HG02852 (cell line): ENCODE data around the gene MANF.
"Not testable (repeated sequence)": the region's sequence is repeated elsewhere in the genome, so short reads cannot be mapped to it uniquely, and the experiment has no call there.

Source experiments
- ATAC-seq: cut with Tn5 transposase; IDR thresholded peaks from one replicate; pipeline ENCODE4 v1.9.1; 2021; ENCODE audit warnings: mild to moderate bottlenecking, moderate library complexity; ENCODE audit not compliant: unreplicated experiment

Gene MANF

DNA sequence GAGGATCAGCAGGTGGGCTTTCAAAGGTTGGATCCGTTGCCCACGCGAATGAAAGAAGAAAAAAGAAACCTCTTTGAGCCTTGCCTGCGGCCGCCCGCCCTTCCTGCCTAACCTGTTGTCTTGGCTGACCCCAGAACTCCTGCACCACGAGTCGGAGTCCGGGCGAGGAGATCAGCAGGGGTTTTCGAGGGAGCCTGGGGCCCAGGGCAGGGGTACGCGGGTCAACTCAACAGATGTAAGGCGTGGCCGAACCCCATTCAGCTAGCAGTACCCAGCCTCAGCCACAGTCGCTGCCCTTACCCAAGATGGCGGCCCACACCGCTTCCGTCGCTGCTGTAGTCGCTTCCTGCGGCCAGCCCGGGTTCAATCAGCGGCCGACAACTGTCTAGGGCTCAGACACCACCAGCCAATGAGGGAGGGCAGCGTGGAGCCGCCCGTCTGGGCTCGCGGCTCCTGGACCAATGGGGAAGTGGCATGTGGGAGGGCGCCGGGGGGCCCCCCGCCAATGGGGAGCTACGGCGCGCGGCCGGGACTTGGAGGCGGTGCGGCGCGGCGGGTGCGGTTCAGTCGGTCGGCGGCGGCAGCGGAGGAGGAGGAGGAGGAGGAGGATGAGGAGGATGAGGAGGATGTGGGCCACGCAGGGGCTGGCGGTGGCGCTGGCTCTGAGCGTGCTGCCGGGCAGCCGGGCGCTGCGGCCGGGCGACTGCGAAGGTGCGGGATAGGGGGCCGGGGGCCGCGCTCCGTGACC lies at the start of gene MANF:
Gene MANF, plus strand, starts transcription at position 566 of the 748 bp plus-strand sequence. Its CDS starts 52 bp downstream, at position 618.
- peak; percentile 95 for ATAC-seq

DNA sequence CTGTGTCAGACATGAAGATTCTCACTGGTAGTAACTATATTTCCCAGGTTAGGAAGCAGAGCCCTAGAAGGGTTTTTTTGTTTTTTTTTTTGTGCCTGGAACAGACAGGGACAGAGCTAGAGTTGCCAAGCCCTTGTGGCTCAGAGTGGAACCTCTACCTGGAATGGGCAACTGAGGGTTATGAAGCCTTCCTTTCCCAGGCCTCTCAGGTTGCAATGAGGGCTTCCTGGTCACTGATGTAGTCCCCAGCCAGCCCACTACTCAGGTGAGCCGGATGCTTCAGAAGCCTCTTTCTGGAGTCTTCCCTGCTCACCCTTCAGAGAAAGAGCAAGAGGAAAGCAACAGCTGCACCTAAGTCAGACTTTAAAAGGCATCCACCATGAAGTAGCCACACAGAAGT lies 48.8 kb upstream of the MANF start:
- ATAC-seq: no peak

DNA sequence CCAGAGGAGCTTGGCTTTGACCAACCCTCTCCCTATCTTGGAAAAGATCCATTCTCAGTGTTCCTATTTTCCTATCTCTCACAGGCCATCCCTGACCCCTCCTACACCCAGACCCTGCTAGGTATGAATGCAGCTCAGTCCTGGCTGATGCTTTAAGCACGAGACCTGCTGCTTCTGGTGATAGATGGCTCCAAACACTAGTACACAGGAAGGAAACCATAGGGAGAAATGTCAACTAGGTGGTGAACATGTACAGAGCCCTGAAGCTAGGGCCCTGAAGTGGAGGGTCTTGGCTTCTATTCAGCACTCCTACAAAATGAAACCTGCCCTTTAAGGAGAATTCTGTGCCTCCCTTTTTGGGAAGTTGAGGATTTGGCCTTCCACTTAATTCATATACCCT lies 47.4 kb upstream of the MANF start:
- ATAC-seq: no peak

DNA sequence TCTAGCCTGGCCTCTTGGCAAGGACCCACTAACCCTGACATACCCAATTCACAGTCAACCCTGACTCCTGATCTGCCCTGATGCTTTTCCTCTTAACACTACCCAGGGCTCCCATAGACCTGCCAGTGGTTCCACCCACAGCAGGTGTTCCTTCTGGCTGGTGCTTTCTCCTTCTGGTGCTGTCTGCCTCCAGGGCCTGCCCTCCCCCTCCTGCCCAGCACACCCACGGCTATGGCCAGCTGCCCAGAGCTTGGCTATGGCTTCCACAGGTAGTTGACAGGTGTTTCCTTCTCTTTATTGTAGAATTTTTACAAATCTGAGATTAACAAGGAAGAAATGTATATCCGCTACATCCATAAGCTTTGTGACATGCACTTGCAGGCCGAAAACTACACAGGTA lies 46.5 kb upstream of the MANF start:
- ATAC-seq: no peak

DNA sequence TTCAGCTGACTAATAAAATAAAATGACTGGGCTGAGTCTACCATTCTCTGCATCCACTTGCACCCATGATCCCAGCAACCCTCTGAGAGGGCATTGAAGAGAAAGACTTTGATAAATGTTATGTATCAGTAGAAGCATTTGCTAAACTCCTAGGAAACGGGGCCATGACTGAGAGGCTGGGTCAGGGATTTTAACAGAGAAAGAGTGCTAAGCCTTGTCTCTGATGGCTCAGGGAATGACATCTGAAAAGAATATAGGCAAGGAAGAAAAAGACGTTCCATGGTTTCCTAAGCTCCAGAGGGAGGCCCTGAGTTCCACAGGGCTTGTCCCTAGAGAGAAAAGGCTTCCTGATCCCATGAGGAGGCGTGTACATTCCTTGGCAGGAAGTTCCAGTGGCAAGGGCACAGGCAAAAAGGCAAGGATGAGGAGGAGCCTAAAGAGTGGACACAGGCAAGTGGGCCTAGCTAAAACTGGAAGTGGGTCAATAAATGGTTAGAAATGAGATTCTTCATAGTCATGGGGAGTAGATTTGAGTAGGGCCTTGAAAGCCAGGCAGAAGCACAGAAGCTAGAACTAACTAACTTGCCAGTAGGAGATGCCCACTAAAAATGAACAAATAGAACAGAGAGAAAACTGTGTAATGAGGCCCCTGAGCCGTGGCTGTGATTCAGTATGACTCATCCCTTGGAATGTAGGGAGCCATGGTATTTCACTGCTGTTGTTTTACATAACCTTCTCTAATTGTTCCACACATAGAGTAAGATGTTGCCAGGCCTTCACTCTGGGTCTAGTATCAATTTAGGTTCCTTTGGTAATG lies 44.9 kb upstream of the MANF start:
- no peak for ATAC-seq

DNA sequence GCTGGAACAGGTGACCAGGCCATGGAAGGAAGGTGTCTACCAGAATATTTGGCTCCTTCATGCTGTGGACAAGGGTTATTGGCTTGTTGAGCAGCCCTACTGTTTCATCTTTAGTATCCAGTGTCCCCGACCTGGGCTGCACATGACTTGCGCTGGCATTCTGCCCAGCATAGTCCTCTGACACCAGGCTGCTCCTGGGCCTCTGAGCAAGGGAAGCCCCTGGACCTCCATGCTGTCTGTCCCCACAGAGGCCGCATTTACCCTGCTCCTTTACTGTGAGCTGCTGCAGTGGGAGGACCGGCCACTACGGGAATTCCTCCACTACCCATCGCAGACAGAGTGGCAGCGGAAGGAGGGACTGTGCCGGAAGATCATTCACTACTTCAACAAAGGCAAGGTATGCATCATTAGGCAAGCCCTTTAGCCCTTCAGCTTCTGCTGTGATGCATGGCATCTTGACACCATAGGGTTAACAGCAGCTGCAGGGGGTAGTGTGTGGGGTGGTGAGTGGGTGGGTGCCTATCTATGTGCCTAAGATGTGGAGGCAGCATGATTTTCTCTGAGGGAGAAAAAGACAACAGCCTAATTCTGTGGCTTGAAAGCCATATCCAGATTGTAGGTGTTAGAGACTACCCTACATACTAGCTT lies 44.0 kb upstream of the MANF start:
- no peak for ATAC-seq

DNA sequence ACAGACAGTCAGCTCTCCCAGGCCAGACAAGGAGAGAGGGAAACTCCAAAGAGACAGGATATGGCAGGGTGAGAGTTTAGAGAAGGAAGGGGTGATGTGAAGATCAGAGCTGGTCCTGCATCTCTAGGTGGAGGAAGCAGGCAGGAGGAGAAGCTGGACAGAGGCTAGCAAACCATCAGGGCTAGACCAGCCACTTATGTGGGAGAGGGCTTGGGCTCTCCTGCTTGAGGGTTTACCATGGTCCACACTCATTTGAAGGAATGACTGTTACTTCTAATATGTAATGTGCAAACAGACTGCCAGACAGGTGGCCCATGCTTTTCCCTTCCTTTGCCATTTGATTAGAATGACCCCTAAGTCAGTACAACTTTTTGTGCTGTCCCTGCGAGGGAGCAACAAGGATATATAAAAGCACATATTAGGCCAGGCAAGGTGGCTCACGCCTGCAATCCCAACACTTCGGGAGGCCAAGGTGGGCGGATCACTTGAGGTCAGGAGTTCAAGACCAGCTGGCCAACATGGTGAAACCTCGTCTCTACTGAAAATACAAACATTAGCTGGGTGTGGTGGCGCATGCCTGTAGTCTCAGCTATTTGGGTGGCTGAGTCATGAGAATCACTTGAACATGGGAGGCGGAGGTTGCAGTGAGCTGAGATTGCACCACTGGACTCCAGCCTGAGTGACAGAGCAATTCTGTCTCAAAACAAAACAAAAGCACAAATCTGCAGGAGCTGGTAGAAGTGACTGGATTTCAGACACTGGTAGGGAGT lies 41.0 kb upstream of the MANF start:
- no peak for ATAC-seq

DNA sequence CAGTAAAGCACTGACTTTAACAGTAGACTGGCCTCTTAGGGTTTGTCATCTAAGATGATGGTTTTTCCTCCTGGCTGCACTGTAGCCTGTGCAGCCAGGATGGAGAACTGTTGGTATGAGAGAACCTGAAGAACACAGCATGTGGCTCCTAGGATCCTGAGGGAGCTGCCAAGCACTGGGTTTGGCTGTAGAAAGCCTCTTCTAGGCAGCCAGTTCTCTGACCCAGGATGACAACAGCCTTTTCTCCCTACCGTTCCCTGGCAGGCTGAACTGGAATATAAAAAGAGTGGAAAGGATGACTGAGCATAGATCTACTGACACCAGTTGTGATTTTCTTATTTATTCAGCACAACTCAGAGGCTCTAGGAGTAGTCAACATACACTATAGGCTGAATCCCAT lies 34.3 kb upstream of the MANF start:
- no peak for ATAC-seq

DNA sequence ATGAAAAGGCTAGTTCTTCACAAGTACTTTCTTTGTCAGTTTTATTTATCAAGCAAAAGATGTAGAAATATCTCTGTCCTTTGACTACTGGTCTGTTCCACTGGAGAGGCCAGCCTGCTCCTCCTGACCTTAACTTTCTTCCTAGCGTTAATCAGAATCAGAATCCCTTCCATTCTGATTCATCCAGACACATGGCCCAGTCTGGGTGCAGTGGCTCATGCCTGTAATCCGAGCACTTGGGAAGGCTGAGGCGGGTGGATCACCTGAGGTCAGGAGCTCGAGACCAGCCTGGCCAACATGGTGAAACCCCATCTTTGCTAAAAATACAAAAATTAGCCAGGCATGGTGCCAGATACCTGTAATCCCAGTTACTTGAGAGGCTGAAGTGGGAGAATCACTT lies 32.0 kb upstream of the MANF start:
- no peak for ATAC-seq

DNA sequence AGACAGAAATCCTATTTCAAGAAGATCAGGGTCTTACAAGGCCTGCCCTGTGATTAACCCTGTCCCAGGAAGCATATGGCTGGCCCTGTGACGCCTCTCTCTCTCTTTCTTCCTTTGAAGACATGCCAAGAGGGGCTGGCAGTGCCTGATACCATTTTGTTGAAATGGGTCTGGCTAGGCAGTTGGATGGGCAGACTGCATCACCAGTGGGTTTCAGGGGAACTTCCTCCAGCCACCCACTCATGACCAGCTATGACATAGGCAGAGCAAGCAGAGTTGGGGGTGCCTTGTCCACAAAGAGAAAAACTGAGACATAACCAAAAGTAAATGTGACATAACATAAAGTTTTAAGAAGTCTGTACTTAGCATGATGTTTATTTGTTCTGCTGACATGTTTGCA lies 31.4 kb upstream of the MANF start:
- ATAC-seq: no peak

DNA sequence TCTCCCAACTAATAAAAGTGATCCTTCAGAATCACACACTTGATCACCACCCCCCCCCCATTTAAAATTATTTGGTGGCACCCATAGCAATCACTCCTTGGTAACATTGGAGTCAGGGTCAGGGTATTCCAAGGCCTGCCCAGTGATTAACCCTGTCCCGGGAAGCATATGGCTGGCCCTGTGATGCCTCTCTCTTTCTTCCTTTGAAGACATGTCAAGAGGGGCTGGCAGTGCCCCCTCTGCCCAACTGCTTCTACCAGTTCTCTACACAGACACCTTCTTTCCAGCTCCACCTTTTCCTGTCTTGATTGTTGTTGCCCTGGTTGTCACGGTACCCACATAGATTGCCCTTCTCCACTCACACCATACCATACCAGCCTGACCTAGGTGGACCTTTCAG lies 30.9 kb upstream of the MANF start:
- ATAC-seq: no peak

DNA sequence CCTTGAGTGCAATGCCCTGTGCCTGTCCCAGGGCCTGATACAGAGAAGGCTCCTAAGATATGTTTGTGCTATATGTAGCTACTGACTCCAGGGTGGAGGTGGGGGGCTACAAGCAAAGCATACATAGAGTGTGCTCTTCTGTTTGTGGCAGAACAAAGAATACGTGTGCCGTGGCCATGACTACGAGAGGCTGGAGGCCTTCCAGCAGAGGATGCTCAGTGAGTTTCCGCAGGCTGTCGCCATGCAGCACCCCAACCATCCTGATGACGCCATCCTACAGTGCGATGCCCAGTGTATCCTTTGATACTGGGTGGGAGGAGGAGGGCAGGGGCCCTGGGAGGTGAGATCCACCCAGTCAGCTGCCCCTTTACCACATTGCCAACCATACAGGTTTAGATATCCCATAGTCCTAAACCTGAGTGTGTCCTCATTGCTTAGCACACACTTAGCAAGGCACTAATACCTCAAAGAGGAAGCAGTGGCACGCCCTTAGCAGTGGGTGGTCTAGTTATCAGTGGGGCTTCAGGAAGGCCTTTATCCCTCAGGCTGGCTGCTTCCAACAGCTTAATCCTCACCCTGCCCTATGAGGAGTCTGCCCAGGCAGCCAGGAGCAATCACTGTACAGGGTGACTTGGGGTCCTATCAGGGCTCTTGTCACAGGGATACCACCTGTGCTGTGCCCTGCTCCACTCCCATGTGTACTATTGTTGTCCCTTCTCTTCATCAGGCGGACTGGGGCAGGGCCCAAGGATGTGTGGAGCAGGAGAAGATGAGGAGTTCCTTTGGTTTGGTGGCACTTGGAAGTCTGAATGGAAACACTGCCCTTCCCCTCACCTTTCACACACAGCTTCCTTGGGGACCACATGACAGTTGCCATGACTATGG lies 30.1 kb upstream of the MANF start:
- ATAC-seq: no peak

DNA sequence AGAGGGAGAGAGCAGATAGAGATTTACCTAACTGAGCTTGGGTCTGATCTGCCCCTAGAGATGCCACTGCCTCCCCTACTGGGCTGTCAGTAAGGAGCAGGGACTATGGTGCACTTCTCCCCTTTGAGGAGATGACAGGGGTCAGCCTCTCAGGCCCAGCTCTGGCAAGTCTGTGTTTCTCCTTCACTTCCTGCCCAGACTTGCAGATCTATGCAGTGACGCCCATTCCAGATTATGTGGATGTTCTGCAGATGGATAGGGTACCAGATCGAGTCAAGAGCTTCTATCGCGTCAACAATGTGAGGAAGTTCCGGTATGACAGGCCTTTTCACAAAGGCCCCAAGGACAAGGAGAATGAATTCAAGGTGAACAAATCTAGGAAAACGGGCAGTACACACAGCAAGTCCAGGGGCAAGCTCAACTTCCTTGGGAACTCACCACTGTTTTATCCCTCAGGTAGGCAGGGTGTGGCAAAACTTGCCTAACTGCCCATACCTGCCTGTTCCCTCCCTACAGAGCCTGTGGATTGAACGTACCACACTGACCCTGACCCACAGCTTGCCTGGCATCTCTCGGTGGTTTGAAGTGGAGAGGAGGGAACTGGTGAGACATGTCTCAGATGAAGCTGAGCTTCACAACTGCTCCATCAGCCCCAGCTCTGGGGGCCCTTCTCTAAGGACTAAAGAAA lies 29.1 kb upstream of the MANF start:
- ATAC-seq: no peak

DNA sequence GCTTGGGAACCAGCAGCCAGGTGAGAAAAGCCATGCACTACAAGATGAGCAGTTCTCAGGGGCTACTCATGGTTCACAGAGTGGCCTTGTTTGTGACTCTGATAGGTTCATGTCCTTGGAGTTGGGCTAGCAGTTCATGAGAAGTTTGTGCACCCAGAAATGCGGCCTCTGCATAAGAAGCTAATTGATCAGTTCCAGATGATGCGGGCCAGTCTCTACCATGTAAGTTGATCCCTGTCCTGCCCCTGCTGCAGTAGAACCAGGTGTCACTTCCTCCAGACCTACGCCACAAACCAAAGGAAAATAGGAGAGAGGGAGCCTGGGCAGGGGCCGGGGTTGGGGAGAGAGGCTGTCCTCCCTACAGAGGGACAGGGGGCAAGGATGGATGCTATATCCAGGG lies 27.2 kb upstream of the MANF start:
- no peak for ATAC-seq

DNA sequence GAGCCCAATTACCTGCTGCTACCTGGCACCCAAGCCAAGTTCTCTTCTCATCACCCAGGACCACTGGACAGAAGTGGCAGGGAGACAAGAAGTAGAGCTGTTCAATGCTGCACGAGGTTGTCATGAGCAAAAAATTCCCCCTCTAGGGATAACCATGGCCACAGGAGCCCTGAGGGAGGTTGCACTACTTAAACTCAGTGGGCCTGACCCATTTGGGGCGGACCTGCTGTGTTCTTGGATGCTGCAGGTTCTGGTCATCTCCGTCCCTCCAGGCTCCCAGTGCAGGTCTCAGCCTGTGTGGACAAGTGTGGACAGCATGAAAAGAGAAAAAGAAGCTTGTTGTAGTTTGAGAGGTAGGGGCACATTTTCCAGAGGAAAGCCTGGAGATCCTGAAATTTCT lies 26.1 kb upstream of the MANF start:
- ATAC-seq: no peak

DNA sequence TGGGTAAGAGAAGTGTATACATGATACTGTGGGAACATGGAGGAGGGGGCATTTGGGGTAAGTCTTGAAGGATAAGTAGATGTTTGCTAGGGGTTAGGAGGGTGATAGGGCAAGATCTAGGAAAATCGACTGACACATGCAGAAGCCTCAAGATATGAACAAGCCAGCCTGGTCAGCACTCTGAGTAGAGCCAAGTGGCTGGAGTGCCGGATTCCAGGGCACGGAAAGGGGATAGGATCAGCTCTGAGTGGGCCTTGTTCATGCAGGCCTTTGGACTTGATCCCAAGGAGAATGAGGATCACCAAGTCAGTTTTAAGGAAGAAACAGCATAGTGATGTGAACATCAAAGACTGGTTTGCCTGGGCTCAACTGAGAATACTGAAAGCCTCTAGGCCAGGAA lies 24.3 kb upstream of the MANF start:
- no peak for ATAC-seq

DNA sequence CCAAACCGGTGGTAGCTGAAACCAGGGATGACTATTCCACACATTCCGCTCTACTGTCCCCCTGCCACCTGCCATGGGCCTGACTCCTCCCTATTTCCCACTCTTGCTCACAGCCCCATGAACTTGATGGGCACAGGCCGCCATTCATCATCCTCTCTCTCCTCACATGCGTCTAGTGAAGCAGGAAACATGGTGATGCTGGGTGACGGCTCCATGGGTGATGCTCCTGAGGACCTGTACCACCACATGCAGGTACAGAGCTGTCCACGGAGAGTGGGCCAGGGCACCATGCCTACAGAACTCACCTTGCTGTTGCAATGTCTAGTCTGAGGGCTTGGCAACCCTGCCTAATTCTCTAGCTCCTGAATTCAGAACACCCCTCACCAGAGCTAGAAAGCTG lies 23.3 kb upstream of the MANF start:
- ATAC-seq: no peak

DNA sequence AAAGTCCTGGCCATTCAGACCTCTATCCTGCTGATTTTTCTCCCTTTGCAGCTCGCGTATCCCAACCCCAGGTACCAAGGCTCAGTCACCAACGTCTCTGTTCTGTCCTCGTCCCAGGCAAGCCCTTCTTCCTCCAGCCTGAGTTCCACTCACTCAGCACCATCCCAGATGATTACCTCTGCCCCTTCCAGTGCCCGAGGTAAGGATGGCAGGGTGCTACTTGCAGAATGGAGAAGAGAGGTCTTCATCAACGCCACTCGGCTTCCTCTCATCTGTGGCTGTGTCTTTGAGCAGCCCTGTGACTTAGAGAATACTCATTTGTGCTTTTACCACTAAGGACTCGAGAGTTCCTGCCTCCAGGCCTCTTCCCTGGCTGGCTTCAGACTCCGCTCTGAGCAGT lies 22.6 kb upstream of the MANF start:
- ATAC-seq: no peak

DNA sequence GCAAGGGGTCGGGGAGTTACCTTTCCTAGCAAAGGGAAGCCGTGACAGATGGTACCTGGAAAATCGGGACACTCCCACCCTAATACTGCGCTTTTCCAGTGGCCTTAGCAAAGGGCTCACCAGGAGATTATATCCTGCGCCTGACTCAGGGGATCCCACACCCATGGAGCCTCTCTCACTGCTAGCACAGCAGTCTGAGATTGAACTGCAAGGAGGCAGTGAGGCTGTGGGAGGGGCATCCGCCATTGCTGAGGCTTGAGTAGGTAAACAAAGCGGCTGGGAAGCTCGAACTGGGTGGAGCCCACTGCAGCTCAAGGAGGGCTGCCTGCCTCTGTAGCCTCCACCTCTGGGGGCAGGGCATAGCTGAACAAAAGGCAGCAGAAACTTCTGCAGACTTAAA lies 16.8 kb upstream of the MANF start:
- not testable (repeated sequence) for ATAC-seq
